ENCODE results near the gene HPN.
"Not testable (repeated sequence)": the region's sequence is repeated elsewhere in the genome, so short reads cannot be mapped to it uniquely, and the experiment has no call there.

Gene HPN

DNA sequence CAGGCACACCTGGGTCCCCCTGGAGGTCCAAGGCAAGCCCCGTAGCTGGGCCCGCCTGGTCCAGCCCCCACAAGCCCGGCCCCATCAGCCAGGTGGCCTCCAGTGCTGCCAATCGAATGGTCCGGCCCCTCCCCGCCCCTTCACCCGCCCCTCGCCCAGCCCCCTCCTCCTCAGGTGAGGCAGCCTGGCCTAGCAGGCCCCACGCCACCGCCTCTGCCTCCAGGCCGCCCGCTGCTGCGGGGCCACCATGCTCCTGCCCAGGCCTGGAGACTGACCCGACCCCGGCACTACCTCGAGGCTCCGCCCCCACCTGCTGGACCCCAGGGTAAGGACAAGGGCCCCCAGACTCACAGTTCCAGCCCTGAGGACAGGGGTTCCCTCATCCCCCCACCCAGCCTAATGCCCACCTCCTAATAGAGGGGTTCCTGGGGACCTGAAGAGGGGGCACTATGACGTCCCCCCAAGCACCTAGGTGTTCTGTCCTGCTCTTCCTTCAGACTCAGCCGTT, at the start of gene HPN:
HPN (plus strand) TSS at position 174 of the 508 bp plus-strand sequence. CDS start 786 bp downstream, outside the sequence.
- Histone ChIP-seq H3K27ac (peak within 1 kb of the TSS in 13 of 21 experiments; percentile 1 to 63 (median 42)), H3K4me3 (peak within 1 kb of the TSS in 3 of 7 experiments; percentile 1 to 29 (median 22))

DNA sequence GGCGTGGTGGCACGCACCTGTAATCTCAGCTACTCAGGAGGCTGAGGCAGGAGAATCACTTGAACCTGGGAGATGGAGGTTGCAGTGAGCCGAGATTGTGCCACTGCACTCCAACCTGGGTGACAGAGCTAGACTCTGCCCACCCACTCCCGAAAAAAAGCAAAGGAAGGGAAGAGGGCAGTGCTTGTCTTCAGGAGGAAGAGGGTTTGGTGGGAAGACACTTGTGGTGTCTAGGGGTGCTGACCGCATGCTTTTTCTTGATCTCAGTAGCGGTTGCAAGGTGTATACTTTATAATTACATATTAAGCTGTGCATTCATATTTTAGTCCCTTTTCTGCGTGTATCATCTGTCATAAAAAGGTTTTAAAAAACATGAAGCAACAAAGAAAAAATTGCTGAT, 48.9 kb upstream of the HPN start:
- H3K27ac ChIP-seq, H3K4me3 ChIP-seq: not testable (repeated sequence)

DNA sequence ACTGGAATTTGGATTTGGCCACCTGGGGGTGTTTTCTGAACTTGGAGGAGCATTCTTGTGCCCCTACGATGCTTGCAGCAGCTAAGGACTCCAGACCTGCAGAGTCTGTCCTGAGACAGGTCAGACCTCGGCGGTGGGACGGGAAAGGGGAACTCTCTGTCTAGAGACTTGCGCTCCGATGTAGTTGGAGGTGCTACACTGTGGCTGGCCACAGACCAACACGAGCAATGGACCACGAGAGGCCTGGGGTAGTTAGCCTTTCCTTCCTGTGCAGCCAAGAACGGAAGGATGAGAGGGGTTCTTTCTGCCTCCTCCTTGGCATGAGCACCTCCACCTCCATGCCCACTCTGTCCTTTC, 47.3 kb upstream of the HPN start:
- no peak overlapping the region for H3K4me3 ChIP-seq
- H3K27ac ChIP-seq = peak overlapping the region in 8 of 21 experiments; percentile 8 to 73 (median 58)

DNA sequence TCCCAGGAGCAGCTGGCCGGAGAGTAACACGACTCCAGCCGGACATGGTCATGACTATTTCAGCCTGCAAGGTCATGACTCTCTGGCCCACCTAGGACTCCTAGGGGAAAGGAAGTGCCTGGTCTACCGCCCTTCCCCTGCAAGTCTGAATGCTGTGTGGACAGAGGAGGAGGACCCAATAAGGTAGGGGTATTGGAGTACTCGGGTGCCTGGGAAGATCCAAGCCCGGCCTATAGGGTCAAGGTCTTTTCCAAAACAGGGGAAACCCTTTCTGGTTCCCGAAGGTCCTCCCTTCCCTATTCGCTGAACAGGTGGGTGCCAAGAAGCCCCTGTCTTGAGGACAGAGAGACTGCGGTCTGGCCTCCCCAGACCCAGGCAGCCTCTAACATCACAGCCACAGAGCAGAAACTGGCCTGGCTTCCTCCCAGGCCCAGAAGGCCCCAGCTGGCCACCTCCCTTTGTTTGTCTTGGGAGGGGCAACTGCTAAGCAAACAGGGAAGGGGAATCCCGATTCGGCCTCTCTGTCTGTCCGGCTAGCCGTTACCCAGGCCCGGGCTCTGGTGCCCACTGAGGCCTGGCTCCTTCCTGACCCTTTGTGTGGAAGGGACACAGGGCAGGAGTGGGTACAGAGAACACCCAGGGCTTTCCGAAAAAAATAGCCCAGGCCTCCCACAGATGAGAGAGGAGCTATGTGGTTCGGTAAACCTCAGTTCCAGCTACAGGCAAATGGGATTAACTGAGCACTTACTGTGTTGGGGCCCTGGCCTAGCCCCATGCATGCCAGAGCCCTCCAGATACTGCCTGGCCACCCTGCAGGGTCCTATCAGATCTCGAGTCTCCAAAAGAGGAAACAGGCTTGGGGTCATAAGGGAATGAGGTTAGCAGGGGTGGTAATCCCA, 46.6 kb upstream of the HPN start:
- peak overlapping the region in 16 of 21 experiments; percentile 8 to 96 (median 54) for H3K27ac ChIP-seq
- no peak overlapping the region for H3K4me3 ChIP-seq

DNA sequence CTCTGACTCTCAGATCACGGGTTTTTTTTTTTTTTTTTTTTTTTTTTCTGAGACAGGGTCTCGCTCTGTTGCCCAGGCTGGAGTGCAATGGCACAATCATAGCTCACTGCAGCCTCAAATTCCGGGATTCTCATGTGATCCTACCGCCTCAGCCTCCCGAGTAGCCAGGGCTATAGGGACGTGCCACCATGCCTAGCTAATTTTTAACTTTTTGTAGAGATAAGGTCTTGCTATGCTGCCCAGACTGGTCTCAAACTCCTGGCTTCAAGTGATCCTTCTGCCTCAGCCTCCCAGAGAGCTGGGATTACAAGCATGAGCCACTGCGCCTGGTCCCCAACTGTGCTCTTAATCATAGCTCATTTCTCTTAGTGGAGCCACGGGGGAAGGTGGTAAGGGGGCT, 46.0 kb upstream of the HPN start:
- Histone ChIP-seq H3K27ac (peak overlapping the region in 10 of 21 experiments; percentile 11 to 96 (median 34)), H3K4me3 (no peak overlapping the region)

DNA sequence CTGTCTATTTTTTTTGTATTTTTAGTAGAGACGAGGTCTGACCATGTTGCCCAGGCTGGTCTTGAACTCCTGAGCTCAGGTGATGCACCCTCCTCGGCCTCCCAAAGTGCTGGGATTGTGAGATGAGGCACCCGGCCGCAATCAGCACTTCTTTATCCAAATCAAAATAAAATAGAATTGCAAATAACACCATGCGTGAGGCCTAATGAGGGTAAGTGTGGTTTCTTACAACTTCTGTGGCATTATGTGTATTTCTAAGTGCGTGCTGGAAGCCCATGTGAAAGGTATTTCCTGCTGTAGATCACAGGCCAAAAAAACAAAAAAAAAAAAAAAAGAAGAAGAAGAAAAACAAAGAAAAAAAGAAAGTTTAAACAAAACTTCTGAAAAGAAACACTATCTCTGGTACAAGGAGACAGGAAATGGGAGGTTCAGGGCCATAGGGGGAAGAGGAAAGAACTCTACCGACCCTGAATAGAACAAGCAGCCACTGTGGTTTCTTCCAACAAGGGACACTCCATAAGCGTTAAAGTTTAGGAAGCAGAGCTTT, 44.4 kb upstream of the HPN start:
- Histone ChIP-seq H3K4me3 (no peak overlapping the region), H3K27ac (peak overlapping the region in 19 of 21 experiments; percentile 2 to 100 (median 56))

DNA sequence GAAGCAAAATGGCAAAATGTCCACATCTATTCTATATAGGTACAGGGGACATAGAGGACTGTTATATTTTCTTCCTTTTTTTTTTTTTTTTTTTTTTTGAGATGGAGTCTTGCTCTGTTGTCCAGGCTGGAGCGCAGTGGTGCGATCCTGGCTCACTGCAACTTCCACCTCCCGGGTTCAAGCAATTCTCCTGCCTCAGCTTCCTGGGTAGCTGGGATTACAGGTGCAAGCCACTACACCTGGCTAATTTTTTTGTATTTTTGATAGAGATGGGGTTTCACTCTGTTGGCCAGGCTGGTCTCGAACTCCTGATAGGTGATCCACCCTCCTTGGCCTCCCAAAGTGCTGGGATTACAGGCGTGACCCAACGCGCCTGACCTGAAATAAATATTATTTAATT, 43.3 kb upstream of the HPN start:
- peak overlapping the region in 12 of 21 experiments; percentile 13 to 100 (median 94) for H3K27ac ChIP-seq

DNA sequence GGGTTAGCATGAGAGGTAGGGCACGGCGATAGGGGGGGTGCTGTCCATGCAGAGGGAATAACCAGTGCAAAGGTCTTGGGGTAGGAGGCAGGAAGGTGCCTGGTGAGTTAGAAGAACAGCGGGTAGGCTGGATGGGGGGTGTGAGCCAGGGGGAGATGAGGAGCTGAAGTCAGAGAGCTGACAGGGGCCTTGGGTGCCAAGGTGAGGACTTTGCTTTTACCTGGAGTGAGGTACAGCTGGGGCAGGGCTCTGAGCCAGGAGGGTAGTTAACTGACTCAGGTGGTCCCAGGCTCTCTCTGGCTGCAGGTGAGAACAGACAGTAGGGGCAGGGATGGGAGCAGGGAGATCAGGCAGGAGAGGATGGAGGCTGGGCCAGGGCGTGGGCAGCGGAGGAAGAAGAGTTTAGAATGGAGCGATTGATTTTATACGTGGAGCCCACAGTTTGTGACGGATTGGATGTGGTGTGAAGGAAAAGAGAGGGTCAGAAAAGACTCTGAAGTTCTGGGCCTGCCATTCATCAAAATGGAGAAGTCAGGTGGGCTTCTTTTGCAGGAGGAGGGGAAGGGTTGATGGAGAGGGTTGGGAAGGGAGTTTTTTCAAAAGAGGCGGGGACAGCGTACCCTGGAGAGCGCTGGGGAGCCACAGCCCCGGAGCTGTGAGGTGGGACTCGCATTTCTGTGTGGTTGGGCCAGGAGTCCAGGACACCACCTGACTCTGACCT, 42.6 kb upstream of the HPN start:
- peak overlapping the region; percentile 62 to 93 (median 83) for H3K4me3 ChIP-seq
- peak overlapping the region; percentile 84 to 100 (median 96) for H3K27ac ChIP-seq

More for the DNA sequence above, 43.3 kb upstream of the HPN start:
- not testable (repeated sequence) for H3K4me3 ChIP-seq

DNA sequence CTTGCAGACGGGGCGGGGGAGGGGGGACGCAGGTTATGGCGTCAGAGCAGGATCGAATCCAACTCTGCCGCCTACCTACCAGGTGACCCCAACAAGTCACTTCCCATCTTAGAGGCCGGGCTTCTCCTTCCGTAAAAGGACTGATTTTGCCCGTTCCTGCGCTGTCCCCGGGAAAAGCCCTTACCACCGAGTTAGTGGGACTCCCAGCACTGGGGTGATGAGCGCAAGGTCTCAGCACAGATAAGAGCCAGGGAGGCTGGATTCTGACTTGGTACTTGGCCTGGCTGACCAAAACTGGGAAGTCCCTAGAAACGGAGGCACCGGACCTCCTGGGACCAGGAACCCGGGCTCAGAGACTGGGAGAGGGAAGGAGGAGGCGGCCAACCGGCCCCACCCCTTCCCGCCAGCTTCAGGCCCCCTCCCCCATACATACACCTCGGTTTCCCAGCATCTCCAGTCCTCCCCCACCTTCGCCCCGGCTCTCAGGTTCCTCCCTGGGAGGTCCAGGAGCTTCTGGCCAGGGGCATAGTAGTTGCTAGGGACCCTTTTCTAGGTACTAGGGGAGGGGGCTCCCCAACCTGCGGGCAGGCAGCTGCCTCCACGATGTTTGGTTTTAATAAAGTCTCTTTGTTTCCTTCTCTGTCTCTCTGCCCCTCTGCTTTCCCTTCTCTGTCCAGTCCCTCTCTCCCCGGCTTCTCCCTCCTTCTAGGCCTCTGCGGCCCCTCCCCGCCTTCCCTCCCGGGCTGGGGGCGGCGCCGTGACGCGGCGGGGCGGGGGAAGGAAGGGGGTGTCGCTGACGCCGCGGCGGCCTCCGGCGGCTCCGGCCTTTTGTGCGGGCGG, 41.8 kb upstream of the HPN start, which contains the start of gene GRAMD1A:
GRAMD1A (plus strand) TSS at position 826 of the 840 bp plus-strand sequence. CDS start 156 bp downstream, outside the sequence.
- H3K4me3 ChIP-seq = peak within 1 kb of the TSS; percentile 62 to 93 (median 83)
- peak within 1 kb of the TSS; percentile 84 to 100 (median 96) for H3K27ac ChIP-seq

DNA sequence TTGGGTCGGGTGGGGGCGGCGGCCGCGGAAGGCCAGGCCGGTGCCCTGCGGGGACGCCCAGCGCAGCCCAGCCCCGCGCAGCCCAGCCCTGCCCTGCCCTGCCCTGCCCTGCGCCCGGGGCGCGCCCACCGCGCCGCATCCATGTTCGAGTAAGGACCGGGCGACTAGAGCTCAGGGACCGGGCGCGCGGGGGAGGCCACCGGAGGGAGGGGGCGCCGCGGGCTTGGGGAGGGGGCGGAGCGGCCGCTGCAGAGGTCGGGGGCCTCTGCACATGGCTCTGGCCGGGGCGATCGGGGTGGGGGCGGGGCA, 41.2 kb upstream of the HPN start:
- Histone ChIP-seq H3K27ac (peak overlapping the region; percentile 84 to 100 (median 96)), H3K4me3 (peak overlapping the region; percentile 62 to 93 (median 83))

DNA sequence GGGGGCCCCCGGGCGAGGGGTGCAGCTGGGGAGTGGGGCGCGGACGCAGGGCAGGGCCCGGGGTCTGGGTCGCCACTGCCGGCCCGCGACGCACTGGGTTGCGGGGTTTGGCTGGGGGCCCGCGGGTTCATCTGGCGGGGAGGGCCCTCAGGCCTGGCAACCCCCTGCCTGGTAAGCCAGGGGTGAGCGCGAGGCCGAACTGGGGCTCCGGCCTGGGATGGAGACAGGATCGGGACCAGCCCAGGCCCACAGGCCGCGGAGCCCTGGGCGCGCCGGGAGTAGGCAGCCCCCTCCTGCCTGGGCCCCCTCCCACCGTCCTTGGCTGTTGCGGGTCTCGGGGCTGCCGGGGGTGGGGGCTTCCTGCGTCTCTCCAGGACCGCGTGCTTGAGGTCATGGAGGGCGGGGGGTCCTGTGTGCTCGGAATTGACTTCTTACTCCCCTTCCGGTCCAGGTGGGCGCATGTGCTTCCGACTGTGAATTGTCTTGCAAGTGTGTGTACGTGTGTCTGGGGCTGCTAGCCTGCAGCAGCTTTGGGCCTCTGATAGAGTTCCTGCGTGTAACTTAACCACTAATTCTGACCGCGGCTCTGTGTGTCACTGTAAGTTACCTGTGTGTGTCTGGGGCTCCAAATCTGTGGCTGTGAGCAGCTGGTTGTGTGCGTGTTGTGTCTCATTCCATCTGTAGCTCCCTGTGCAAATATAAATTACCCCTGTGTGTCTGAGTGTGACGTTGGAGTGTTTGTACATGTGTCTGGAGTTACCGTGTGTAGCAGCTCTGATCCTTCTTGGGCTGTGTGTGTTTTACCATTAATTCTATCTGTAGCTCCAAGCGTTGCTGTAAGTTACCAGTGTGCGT, 40.6 kb upstream of the HPN start:
- Histone ChIP-seq H3K4me3 (peak overlapping the region; percentile 62 to 93 (median 83)), H3K27ac (peak overlapping the region; percentile 84 to 100 (median 96))

DNA sequence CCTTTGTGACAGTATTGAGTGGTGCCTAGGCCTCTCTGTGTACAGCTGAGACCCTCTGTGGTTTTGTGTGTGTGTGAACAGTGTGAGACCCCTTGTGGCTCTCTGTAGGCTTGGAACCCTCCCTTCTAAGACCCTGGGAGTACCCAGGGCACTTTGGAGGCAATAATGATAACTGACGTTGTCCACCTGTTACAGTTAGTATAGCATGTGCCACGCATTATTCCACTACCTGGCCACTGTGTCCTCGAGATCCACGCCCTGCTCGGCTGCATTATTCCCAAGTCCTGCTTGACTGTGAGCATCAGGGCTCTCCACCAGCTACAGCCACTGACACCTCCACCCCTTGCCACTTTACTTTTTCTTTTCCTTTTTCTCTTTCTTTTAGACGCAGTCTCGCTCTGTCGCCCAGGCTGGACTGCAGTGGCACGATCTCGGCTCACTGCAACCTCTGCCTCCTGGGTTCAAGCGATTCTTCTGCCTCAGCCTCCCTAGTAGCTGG, 39.4 kb upstream of the HPN start:
- Histone ChIP-seq H3K4me3 (peak overlapping the region in 2 of 7 experiments; percentile 86 to 92), H3K27ac (peak overlapping the region in 10 of 21 experiments; percentile 94 to 100 (median 98))

DNA sequence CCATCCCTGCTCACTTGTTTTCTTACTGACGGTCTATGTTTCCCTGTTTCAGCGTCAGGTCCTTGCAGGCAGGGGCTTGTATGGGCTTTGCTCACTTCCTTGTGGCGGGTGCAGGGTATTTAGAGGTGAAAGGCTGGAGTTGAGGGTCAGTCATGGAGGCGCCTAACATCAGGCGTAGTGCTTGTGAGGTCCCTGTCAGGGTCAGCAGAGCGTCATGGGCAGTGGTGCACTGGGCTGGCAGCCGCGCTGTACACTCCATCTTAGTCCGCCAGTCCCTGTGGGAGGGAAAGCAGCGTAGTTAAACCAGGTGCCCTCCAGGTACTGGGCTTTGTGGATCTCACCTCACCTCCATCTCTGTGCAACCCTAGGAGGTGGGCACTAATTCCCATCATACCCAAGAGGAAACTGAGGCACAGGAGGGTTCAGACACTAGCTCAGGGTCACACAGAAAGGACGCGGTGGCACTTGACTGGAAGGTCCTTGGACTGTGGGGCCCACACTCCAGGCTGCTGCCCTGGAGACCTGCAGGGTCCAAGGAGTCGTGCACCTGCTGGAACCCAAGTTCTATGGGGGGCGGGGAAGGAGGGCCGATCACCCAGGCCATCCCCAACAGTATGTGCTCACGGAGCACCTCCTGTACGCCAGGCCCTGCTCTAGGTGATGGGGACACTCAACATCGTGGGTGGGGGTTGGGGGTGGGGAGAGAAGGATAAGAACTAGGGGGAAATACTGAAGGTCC, 36.8 kb upstream of the HPN start:
- no peak overlapping the region for H3K4me3 ChIP-seq
- H3K27ac ChIP-seq = peak overlapping the region in 3 of 21 experiments; percentile 14 to 38 (median 34)

DNA sequence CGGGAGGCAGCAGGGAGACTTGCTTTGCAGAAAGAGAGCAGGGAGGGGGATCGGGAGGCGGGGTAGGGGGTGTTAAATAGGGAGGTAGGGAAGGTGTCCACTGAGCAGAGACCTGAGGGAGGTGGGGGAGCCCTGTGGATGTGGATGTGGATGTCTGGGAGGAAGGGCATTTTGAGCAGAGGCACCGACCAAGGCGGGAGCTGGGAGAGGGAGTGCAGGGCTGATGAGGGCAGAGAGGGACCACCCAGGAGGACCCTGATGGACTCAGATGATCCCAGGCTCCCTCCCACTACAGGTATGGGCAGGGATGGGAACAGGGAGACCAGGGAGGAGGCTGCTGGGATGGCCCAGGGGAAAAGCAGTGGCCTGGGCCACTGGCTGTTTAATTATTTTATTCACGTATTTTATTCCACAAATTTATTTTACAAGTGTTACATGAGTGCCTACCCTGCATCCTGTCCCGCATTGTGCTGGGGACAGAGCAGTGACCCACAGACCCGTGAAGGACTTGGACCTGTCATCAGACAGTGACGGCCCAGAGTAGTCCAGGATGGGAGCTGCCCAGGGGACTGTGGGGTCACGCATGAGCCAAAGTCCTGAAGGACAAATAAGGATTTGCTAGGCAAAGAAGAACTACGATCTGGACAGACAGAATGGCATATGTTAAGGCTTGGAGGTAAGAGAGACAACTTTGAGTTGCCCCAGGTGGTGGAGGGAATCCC, 36.1 kb upstream of the HPN start:
- peak overlapping the region in 8 of 21 experiments; percentile 9 to 49 (median 36) for H3K27ac ChIP-seq
- H3K4me3 ChIP-seq = no peak overlapping the region

DNA sequence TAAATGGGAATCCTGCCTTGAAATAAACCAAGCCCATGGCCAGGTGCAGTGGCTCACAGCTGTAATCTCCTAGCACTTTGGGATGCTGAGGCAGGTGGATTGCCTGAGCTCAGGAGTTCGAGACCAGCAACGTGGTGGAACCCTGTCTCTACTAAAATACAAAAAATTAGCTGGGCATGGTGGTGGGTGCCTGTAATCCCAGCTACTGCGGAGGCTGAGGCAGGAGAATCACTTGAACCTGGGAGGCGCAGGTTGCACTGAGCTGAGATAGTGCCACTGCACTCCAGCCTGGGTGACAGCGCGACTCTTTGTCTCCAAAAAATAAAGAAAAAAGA, 35.5 kb upstream of the HPN start:
- H3K4me3 ChIP-seq = not testable (repeated sequence)
- H3K27ac ChIP-seq = peak overlapping the region in 9 of 21 experiments; percentile 12 to 49 (median 38)

DNA sequence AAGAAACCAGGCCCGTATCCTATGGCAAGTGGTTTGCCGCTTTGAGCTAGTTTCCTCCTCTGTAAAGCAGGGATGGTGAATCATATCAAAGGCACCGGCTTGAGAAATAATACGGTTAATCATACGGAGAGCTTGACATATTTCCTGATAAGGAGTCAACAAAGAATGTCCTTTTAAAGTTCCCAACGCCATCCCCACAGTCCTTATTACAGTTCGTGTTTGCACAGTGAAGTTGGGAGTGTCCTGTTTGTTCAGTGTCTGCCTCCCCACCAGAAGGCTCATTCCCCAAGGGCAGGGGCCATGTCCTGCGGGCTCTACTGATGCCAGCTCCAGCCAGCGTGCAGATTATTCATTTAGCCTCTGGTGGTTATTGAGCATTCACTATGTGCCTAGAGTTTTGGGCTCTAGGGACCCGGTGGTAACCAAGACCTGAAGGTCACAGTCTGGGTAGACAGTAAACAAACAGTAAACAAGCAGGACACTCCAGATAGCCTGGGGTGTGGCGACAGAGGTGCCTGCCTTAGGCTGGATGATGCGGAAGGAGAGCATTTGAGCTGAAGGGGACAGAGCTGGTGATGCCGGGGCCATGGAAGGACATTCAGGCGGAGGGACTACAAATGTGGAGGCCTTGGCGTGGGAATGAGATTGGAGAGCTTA, 35.1 kb upstream of the HPN start:
- no peak overlapping the region for H3K4me3 ChIP-seq
- H3K27ac ChIP-seq = peak overlapping the region in 11 of 21 experiments; percentile 5 to 59 (median 38)

Measured in skin epidermis (tissue), 12 donors.